ENCODE data around the gene KLK6.
"Not testable (repeated sequence)": the region's sequence is repeated elsewhere in the genome, so short reads cannot be mapped to it uniquely, and the experiment has no call there.

KLK6 gene

GRCh38 chr19:50984416-50984815 lies 15.0 kb upstream of the KLK6 start:
- not testable (repeated sequence) for DNase-seq

DNA sequence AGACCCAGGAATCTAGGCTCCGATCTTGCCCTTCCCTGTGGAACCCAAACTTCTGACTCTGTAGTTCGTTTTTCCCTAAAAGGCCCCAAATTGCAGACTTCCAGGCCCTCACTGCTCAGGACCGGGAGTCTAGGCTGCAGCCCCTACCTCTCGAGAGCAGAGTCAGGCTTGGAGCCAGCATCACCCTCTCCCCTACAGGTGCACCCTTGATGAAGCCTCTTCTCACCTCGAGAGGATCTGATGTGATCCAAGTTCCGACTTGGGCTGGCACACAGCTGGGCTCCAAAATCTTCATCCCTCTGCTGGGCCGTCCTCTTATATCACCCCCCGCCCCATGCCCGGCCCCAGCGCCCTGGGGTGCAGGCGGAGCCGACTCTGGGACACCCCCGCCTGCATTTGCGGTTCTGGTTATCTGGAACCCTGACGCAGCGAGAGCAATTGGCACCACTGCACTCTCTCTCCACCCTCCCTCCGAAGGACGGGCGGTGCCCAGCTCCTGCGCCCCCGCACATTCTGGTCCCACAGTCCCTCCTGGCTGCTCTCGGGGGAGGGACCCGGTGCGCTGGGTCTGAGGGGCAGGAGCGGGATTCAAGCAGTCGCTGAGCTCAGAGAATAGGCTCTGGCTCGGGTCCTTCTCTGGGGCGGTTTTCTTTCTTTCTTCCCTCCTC lies 14.4 kb upstream of the KLK6 start, which contains the start of gene KLK7:
TSS of gene KLK7 (minus strand) at position 293 of the 668 bp plus-strand sequence. CDS start 1,518 bp downstream, outside the sequence.
- no peak for DNase-seq

DNA sequence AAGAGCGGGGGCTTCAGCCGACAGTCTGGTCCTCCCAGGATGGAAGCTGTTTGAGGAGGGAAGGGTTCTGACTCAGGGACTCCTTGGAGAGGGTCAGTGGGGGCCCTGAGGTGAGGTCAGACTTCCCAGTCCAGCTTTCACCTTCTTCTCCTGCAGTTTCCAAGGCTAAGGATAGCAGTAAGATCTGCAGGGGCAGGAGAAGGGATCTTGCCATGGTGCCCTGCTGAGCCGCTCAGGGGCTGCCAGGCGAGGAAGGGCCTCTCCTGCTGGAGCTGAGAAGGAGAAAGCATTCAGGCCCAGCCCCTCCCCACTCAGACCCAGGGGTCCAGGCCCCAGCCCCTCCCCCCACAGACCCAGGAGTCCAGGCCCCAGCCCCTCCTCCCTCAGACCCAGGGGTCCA lies 12.8 kb upstream of the KLK6 start:
- DNase-seq, result no peak

DNA sequence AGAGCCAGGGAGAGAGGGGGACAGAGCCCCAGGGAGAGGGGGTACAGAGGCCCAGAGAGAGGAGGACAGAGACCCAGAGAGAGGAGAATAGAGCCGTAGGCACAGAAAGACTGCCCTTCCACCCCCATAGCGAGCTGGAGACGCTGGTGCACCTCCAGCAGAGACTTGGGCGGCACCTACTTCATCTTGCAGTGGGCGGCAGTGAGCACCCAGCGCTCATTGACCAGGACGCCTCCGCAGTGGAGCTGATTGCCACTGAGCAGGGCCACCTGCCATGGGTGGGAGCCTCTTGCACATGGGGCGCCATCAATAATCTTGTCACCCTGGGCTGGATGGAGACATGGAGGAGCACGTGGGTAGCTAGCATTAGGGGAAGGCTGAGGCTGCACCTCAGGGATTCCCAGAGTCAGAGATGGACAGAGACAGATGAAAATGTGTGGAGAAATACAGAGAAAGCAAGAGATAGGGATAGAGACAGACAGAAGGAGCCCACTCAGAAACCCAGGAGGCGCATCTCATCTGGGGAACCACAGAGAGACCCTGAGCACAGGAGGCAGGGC lies 12.3 kb upstream of the KLK6 start:
- no peak for DNase-seq

- DNase-seq, result no peak
Measured at GRCh38 chr19:50980208-50980607, 10.8 kb upstream of the KLK6 start.

- no peak for DNase-seq
Measured at GRCh38 chr19:50979758-50980157, 10.4 kb upstream of the KLK6 start.

GRCh38 chr19:50978772-50979390 lies 9.5 kb upstream of the KLK6 start:
- DNase-seq, result no peak

DNA sequence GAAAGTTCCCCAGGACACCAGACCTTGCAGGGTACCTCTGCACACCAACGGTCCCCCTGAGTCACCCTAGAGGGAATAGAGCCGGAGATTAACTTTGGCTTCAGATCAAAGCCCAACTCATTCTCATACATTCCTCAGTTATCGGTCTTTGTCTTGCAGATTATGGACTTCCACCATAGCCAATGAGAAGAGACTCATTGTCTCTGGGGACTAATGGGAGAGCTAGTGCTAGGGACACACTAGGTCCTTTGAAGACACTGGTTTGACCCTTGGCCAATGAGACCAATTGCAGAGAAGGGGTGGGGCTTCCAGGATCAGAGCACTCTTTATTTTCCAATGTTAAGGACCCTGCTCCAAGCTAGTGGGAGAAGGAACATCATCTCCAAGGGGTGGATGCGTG lies 8.2 kb upstream of the KLK6 start:
- no peak for DNase-seq

- DNase-seq, result no peak
Measured at GRCh38 chr19:50975766-50976165, 6.4 kb upstream of the KLK6 start.

GRCh38 chr19:50974702-50975556 lies 5.5 kb upstream of the KLK6 start:
- no peak for DNase-seq

GRCh38 chr19:50972795-50973376 lies 3.5 kb upstream of the KLK6 start:
- DNase-seq, result no peak

GRCh38 chr19:50969810-50970209 lies 419 bp upstream of the KLK6 start:
- not testable (repeated sequence) for DNase-seq

GRCh38 chr19:50968716-50969412 lies 527 bp downstream of the KLK6 start:
- no peak for DNase-seq

- DNase-seq, result no peak
Measured at GRCh38 chr19:50967929-50968715, 1.3 kb downstream of the KLK6 start.

DNA sequence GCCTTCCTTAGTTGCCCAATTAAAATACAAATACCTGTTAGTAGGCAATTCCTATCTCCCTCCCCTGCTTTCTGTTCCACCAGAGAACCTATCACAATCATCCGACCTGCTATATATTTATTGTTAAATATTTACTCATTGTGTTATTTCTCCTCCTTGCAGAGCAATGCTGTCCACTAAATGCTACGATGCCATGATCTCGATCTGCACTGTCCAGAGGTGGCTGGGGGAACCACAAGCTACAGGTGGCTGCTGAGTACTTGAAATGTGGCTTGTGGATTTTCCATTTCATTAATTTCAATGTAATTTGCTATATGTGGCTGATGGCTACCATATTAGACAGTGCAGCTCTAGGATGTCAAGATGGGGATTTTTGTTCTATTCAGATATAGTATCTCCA lies 5.1 kb downstream of the KLK6 start:
- no peak for DNase-seq

DNA sequence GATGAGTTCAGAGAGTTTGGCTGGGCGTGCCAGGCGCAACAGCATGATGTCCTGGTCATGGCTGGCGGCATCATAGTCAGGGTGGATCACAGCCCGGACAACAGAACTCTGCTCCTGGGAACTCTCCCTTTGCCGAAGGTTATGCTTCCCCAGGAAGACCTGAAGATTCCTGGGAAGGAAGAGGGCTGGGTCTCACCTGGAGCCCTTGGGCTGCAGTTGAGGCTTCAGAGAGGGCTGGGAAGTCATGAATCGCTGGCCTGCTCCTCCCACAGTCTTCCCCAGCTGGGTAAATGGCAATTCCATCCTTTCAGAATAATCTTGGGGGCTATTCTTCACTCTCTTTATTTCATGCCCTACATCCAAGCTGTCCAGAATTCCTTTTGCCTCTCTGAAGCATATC lies 6.0 kb downstream of the KLK6 start:
- no peak for DNase-seq

- DNase-seq, result no peak
Measured at GRCh38 chr19:50962245-50962644, 7.1 kb downstream of the KLK6 start.

GRCh38 chr19:50959731-50960500 lies 9.5 kb downstream of the KLK6 start:
- DNase-seq, result no peak

DNA sequence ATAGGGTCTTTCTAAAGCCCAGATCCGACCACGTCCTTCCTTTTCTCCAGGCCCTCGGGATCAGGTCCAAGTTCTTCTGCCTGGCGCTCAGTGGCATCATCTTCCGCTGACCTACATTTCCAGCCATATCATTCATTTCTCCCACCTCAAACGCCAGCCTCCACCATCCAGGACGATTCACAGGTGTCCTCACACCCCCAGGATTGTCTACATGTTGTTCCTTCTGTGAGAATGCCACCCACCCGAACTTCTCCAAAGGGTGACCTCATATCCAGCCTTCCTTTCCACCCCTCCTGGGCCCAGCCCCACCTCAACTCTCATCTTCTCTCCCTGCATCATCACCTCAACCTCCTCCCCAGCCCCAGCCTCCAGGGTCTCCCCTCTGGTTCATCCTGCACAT lies 11.8 kb downstream of the KLK6 start:
- DNase-seq, result no peak

- DNase-seq, result no peak
Measured at GRCh38 chr19:50952910-50953309, 16.5 kb downstream of the KLK6 start, which contains the start of gene KLK5. Gene KLK5 (minus strand): TSS chr19:50953038. CDS start chr19:50952657, 381 bp downstream.

DNA sequence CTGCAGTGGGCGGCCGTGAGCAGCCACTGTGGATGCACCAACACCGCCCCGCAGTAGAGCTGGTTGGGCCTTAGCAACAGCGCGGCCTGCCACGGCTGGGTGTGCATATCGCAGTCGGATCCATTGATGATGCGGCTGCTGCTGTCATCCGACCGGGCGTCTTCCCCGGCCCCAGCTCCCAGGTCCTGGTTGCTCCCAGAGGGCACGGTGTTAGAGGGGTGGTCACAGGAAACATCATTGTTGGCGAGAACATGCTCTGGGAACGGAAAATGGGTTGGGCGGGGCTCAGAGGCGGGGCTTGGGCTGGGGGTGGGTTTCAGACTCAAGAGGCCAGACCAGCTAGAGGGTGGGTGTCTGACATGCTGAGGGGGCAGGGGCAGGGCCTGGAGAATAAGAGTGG lies 19.5 kb downstream of the KLK6 start:
- DNase-seq, result no peak

Data from GOT3 (cell line).